H1 (cell line): ENCODE data around the gene PDGFA. TPM values are rescaled to one million over a fixed set of nuclear protein-coding genes. Genes with fewer than 3 reads are reported as not detected.
A peak's percentile ranks its signal among the peaks of the same experiment; 100 is the strongest.

Experiments used
- CTCF ChIA-PET: fragments of 300-600 bp; sonication (Branson Sonifier 250); formaldehyde crosslinking; loops from one replicate; lab custom pipeline; 2021; ENCODE audit not compliant: partially characterized antibody; lab: Charles Lee
- POLR2A ChIA-PET: fragments of 300-600 bp; sonication (Branson Sonifier 250); formaldehyde crosslinking; loops from one replicate; lab custom pipeline; 2021; ENCODE audit warnings: inconsistent platforms; ENCODE audit not compliant: partially characterized antibody; lab: Charles Lee
- DNase-seq, 2 experiments: peaks; one replicate each; pipeline versions ENCODE4 v3.0.0 to v3.0.0-alpha.2; 2010 to 2022; ENCODE audit warnings: low spot score in 2 of 2, low read depth in 1 of 2, mixed read lengths in 1 of 2
- FAIRE-seq: peaks from 2 replicates; lab custom pipeline; 2011; peaks lifted over from hg19 to GRCh38; lab: Jason Lieb, UNC
- H2AFZ ChIP-seq: 2 replicates; pipeline ENCODE4 v1.8.1; 2012; ENCODE audit warnings: low read length, inconsistent platforms
- H2AK5ac ChIP-seq: 2 replicates; pipeline ENCODE4 v1.6.1; 2013; ENCODE audit warnings: low read depth, low read length
- H2BK120ac ChIP-seq: replicated peaks from 2 replicates; pipeline ENCODE3; 2013; ENCODE audit warnings: low read depth, low read length, inconsistent platforms
- H2BK12ac ChIP-seq: 2 replicates; pipeline ENCODE4 v1.6.1; 2013; ENCODE audit warnings: low read depth, low read length
- H2BK15ac ChIP-seq: 2 replicates; pipeline ENCODE4 v1.6.1; 2013; ENCODE audit warnings: low read length
- H2BK20ac ChIP-seq: 2 replicates; pipeline ENCODE4 v1.6.1; 2013; ENCODE audit warnings: low read length
- H2BK5ac ChIP-seq: 2 replicates; pipeline ENCODE4 v1.6.1; 2013; ENCODE audit warnings: low read depth, low read length
- H3K14ac ChIP-seq: 2 replicates; pipeline ENCODE4 v1.6.1; 2013; ENCODE audit warnings: inconsistent platforms; ENCODE audit not compliant: insufficient read length
- H3K18ac ChIP-seq: 2 replicates; pipeline ENCODE4 v1.6.1; 2013; ENCODE audit warnings: low read length; ENCODE audit errors: extremely low read depth
- H3K23ac ChIP-seq: 2 replicates; pipeline ENCODE4 v1.6.1; 2013; ENCODE audit warnings: inconsistent platforms; ENCODE audit not compliant: insufficient read length
- H3K23me2 ChIP-seq: 2 replicates; pipeline ENCODE4 v1.6.1; 2013; ENCODE audit warnings: low read depth, low read length
- H3K27ac ChIP-seq: 2 replicates; pipeline ENCODE4 v1.6.1; 2011; ENCODE audit warnings: low read depth, low read length, inconsistent platforms
- H3K27me3 ChIP-seq, 4 experiments: replicated peaks in 1 of 4; 1 replicate in 1 of 4; 2 replicates in 3 of 4; pipeline versions ENCODE4 v1.6.1 to v1.8.1; 2011 to 2013; ENCODE audit warnings: low read length in 3 of 4, mild to moderate bottlenecking in 3 of 4, inconsistent platforms in 2 of 4, mixed read lengths in 2 of 4, moderate library complexity in 1 of 4; ENCODE audit not compliant: control insufficient read depth in 3 of 4, insufficient read depth in 3 of 4; ENCODE audit errors: extremely low read depth in 1 of 4
- H3K36me3 ChIP-seq, 4 experiments: 2 replicates each; pipeline versions ENCODE4 v1.6.1 to v1.8.1; 2011 to 2013; ENCODE audit warnings: mild to moderate bottlenecking in 4 of 4, low read length in 3 of 4, moderate library complexity in 2 of 4, control low read depth in 1 of 4, inconsistent platforms in 1 of 4; ENCODE audit not compliant: insufficient read depth in 4 of 4, control insufficient read depth in 2 of 4
- H3K4ac ChIP-seq: replicated peaks from 2 replicates; pipeline ENCODE3; 2013; ENCODE audit warnings: low read length, low read depth, mixed read lengths, inconsistent platforms; ENCODE audit not compliant: insufficient read length
- H3K4me1 ChIP-seq, 4 experiments: replicated peaks in 1 of 4; 1 replicate in 1 of 4; 2 replicates in 3 of 4; pipeline versions ENCODE4 v1.6.1 to v1.8.1; 2011 to 2013; ENCODE audit warnings: low read length in 3 of 4, inconsistent platforms in 2 of 4, mixed read lengths in 1 of 4; ENCODE audit not compliant: insufficient read depth in 4 of 4, control insufficient read depth in 3 of 4
- H3K4me2 ChIP-seq, 2 experiments: 2 replicates each; pipeline versions ENCODE4 v1.6.1 to v1.8.1; 2011 to 2013; ENCODE audit warnings: low read depth in 2 of 2, low read length in 2 of 2, control low read depth in 1 of 2, inconsistent platforms in 1 of 2, mild to moderate bottlenecking in 1 of 2; ENCODE audit not compliant: insufficient read depth in 1 of 2
- H3K4me3 ChIP-seq, 4 experiments: fragments of 200-600, 300-600 bp in 1 of 4; sonication (generic), shearing (Covaris generic), sonication (Bioruptor Twin) in 1 of 4; 2 replicates each; pipeline versions ENCODE4 v1.5.1 to v1.8.1; 2011 to 2016; ENCODE audit warnings: low read length in 4 of 4, low read depth in 3 of 4, control low read depth in 2 of 4, inconsistent platforms in 2 of 4, mild to moderate bottlenecking in 2 of 4, mixed read lengths in 1 of 4, moderate library complexity in 1 of 4; ENCODE audit not compliant: insufficient read depth in 2 of 4; ENCODE audit errors: extremely low read depth in 1 of 4
- H3K56ac ChIP-seq: replicated peaks from 2 replicates; pipeline ENCODE3; 2013; ENCODE audit warnings: low read depth, mild to moderate bottlenecking, mixed read lengths, low read length, inconsistent platforms; ENCODE audit not compliant: insufficient read length
- H3K79me1 ChIP-seq: 2 replicates; pipeline ENCODE4 v1.6.1; 2013; ENCODE audit warnings: low read depth, low read length, control low read depth
- H3K79me2 ChIP-seq, 2 experiments: 2 replicates each; pipeline versions ENCODE4 v1.6.1 to v1.8.1; 2012 to 2013; ENCODE audit warnings: low read length in 2 of 2, mild to moderate bottlenecking in 2 of 2, inconsistent platforms in 1 of 2; ENCODE audit not compliant: insufficient read depth in 2 of 2, control insufficient read depth in 1 of 2
- H3K9ac ChIP-seq, 4 experiments: replicated peaks in 1 of 4; 1 replicate in 1 of 4; 2 replicates in 3 of 4; pipeline versions ENCODE4 v1.6.1 to v1.8.1; 2011 to 2013; ENCODE audit warnings: low read depth in 3 of 4, low read length in 3 of 4, control low read depth in 2 of 4, mild to moderate bottlenecking in 2 of 4, moderate library complexity in 2 of 4, inconsistent platforms in 1 of 4; ENCODE audit errors: extremely low read depth in 1 of 4
- H3K9me3 ChIP-seq, 2 experiments: 2 replicates each; pipeline versions ENCODE4 v1.6.1 to v1.8.1; 2012 to 2013; ENCODE audit warnings: mild to moderate bottlenecking in 2 of 2, moderate library complexity in 2 of 2, control low read depth in 1 of 2, inconsistent platforms in 1 of 2, low read depth in 1 of 2, low read length in 1 of 2, mixed read lengths in 1 of 2; ENCODE audit not compliant: insufficient read depth in 2 of 2
- H4K20me1 ChIP-seq, 2 experiments: replicated peaks in 1 of 2; 2 replicates each; pipeline versions ENCODE3 to v1.8.1; 2011 to 2013; ENCODE audit warnings: inconsistent platforms in 2 of 2, low read length in 2 of 2, mild to moderate bottlenecking in 1 of 2; ENCODE audit not compliant: insufficient read depth in 2 of 2, control insufficient read depth in 1 of 2
- H4K5ac ChIP-seq: 2 replicates; pipeline ENCODE4 v1.6.1; 2013; ENCODE audit warnings: low read length, low read depth, mixed read lengths, inconsistent platforms; ENCODE audit not compliant: insufficient read length
- H4K8ac ChIP-seq: 2 replicates; pipeline ENCODE4 v1.8.0; 2013; ENCODE audit warnings: mild to moderate bottlenecking, moderate library complexity, low read length, inconsistent platforms; ENCODE audit not compliant: insufficient read depth; ENCODE audit errors: extremely low read depth
- H4K91ac ChIP-seq: replicated peaks from 2 replicates; pipeline ENCODE3; 2013; ENCODE audit warnings: low read length, mixed read lengths, inconsistent platforms; ENCODE audit not compliant: insufficient read length
- CHD1 ChIP-seq: IDR thresholded peaks from 2 replicates; pipeline ENCODE4 v1.6.1; 2012; ENCODE audit warnings: low read depth, low read length, improper control_type of control experiment
- CHD2 ChIP-seq: IDR thresholded peaks from 2 replicates; pipeline ENCODE4 v1.6.1; 2012; ENCODE audit warnings: low read length, improper control_type of control experiment
- CREB1 ChIP-seq: IDR thresholded peaks from 2 replicates; pipeline ENCODE4 v1.6.1; 2012; ENCODE audit warnings: inconsistent platforms
- CTCF ChIP-seq, 3 experiments: IDR thresholded peaks; 1 replicate in 2 of 3; 2 replicates in 1 of 3; pipeline versions ENCODE4 v1.5.1 to v1.6.1; 2011; ENCODE audit warnings: low read length in 3 of 3, mild to moderate bottlenecking in 3 of 3, inconsistent platforms in 2 of 3, low read depth in 1 of 3, moderate library complexity in 1 of 3; ENCODE audit not compliant: insufficient read depth in 1 of 3; ENCODE audit errors: control extremely low read depth in 1 of 3
- EZH2 ChIP-seq: fragments of 200-600 bp; sonication (generic); IDR thresholded peaks from 2 replicates; pipeline ENCODE4 v1.7.1; 2012; ENCODE audit warnings: low read depth, mild to moderate bottlenecking, moderate library complexity, low read length, inconsistent platforms; ENCODE audit not compliant: severe bottlenecking
- GABPA ChIP-seq: IDR thresholded peaks from 2 replicates; pipeline ENCODE4 v1.6.1; 2011; ENCODE audit warnings: mild to moderate bottlenecking, low read length, moderate library complexity, borderline replicate concordance; ENCODE audit not compliant: insufficient read depth
- HDAC6 ChIP-seq: IDR thresholded peaks from one replicate; pipeline ENCODE4 v1.7.1; 2012; ENCODE audit warnings: low read depth, mild to moderate bottlenecking, inconsistent platforms, low read length, moderate library complexity
- JUN ChIP-seq: IDR thresholded peaks from 2 replicates; pipeline ENCODE4 v1.6.1; 2011; ENCODE audit warnings: low read depth, mild to moderate bottlenecking, improper control_type of control experiment, low read length
- KDM5A ChIP-seq: fragments of 200-600 bp; IDR thresholded peaks from 2 replicates; pipeline ENCODE4 v1.7.1; 2012; ENCODE audit warnings: mild to moderate bottlenecking, low read length, inconsistent platforms, mixed read lengths
- SAP30 ChIP-seq: fragments of 300-600 bp; sonication (generic); IDR thresholded peaks from 2 replicates; pipeline ENCODE4 v1.7.1; 2012; ENCODE audit warnings: low read length, moderate library complexity, mild to moderate bottlenecking, inconsistent platforms; ENCODE audit not compliant: insufficient read depth, insufficient replicate concordance
- SP2 ChIP-seq: IDR thresholded peaks from 2 replicates; pipeline ENCODE4 v1.6.1; 2012; ENCODE audit warnings: mild to moderate bottlenecking, low read length, inconsistent platforms
- WGBS, 2 experiments: shearing (Covaris generic) in 1 of 2; methylation state at CpG; one replicate each; pipeline versions ENCODE4 v1.1.6 to v1.1.7; 2013 to 2015; ENCODE audit warnings: low lambda C conversion rate in 2 of 2, mixed read lengths in 2 of 2, inconsistent platforms in 1 of 2, low coverage in 1 of 2, missing lambda C conversion rate in 1 of 2; ENCODE audit not compliant: insufficient replicate concordance in 2 of 2, insufficient coverage in 1 of 2, insufficient read length in 1 of 2; ENCODE audit errors: extremely low coverage in 1 of 2, missing lambda C conversion rate in 1 of 2; 5-methylcytosine and 5-hydroxymethylcytosine counted together
- polyA plus RNA-seq, 7 experiments: library from polyadenylated mRNA; depleted of rRNA in 3 of 7; stranded (reverse) in 5 of 7; unstranded in 2 of 7; fragments of >200 nt in 5 of 7; fragments of 200-250 nt in 2 of 7; gene quantifications; 1 replicate in 5 of 7; 2 replicates in 1 of 7; 4 replicates in 1 of 7; pipeline versions ENCODE4 v1.2.1 to v1.2.3, GENCODE V29; 2011 to 2013; ENCODE audit warnings: missing spikeins in 2 of 7, mixed read lengths in 2 of 7
- total RNA-seq: library from RNA; stranded (reverse); fragmentation: NEBNext Ultra II Directional; extraction: Animal tissue kit (Norgen Biotek cat#: 25700); gene quantifications from 2 replicates; pipeline ENCODE4 v1.2.1, GENCODE V29; 2021

PDGFA gene
- total and polyA plus RNA-seq, 2 of the 8 experiments (the other 6 are each of a cell fraction or from before 2014, with no cell fraction given) = 21.1 to 43.0 TPM

- Histone ChIP-seq H3K79me1 (no peaks in the 10 kb centered on the region), H3K9ac (no peak overlapping the region), H2BK15ac (peak overlapping the region; percentile 81; the same call in 1 of the 2 replicates), H3K4me1 (peaks cover 0 to 15% (median 10%) of the 10 kb centered on the region in 4 experiments; a peak in 5 of 7 replicates), H3K4me3 (no peak overlapping the region), H3K36me3 (no peaks in the 10 kb centered on the region), H3K14ac (no peak overlapping the region), H3K9me3 (peaks cover 0 to 3% of the 10 kb centered on the region in 2 experiments; a peak in 1 of 4 replicates), H2BK20ac (no peak overlapping the region), H3K79me2 (no peaks in the 10 kb centered on the region), H3K27me3 (peaks cover 0 to 3% (median 0%) of the 10 kb centered on the region in 4 experiments; a peak in 1 of 7 replicates), H4K91ac (peak overlapping the region; percentile 76), H3K18ac (no peak overlapping the region), H2BK12ac (peak overlapping the region; percentile 50; the same call in 1 of the 2 replicates), H3K27ac (no peak overlapping the region), H3K23ac (no peak overlapping the region), H4K20me1 (no peaks in the 10 kb centered on the region), H2BK5ac (peak overlapping the region; percentile 20; the same call in 1 of the 2 replicates), H2AK5ac (0 out of 2 replicates have a peak overlapping the region, but pooled peaks have one; percentile 53), H3K56ac (no peak overlapping the region), H3K4ac (no peak overlapping the region), H4K5ac (no peak overlapping the region), H2BK120ac (no peak overlapping the region), H4K8ac (no peak overlapping the region; the same call in 1 of the 2 replicates), H3K4me2 (no peak overlapping the region), H3K23me2 (no peaks in the 10 kb centered on the region), H2AFZ (no peak overlapping the region)
- FAIRE-seq (no peak), DNase-seq (no peak)
- ChIA-PET CTCF (interaction anchor here (0.7 to 1.0 kb wide), 2 partner anchors 219 to 246 kb away, joined by 3 read pairs; no protein-coding TSS in a partner anchor), POLR2A (interaction anchor here (0.8 kb wide), 1 partner anchor 22 kb away, joined by 4 read pairs; no protein-coding TSS in a partner anchor)
- TF ChIP-seq SP2 (no peak), CTCF (IDR thresholded peaks at IDR 0.05; ENCODE audit: control extremely low read depth in 1 of 3, insufficient read depth in 1 of 3, low read depth in 1 of 3, low read length in 3 of 3) (no peak), JUN (no peak), CREB1 (no peak), HDAC6 (no peak), CHD2 (no peak), GABPA (no peak), SAP30 (no peak), EZH2 (no peak), CHD1 (no peak), KDM5A (no peak)
- WGBS, 2 experiments = 85% methylated on average over 16 of the region's 17 CpGs; no CpG with 5 or more reads in 1 of the 2 experiments
Observed at GRCh38 chr7:541661-542060, 22.0 kb upstream of the PDGFA start.
